SH-SY5Y (cell line): ENCODE results near the gene ANO10.

ENCODE experiments used
- GATA2 ChIP-seq: IDR thresholded peaks from 2 replicates; pipeline ENCODE4 v1.6.1; 2011; ENCODE audit warnings: mild to moderate bottlenecking, low read depth, low read length
- GATA3 ChIP-seq: IDR thresholded peaks from 2 replicates; pipeline ENCODE4 v1.6.1; 2011; ENCODE audit warnings: low read depth, mild to moderate bottlenecking, low read length, moderate library complexity

Gene ANO10, protein sequence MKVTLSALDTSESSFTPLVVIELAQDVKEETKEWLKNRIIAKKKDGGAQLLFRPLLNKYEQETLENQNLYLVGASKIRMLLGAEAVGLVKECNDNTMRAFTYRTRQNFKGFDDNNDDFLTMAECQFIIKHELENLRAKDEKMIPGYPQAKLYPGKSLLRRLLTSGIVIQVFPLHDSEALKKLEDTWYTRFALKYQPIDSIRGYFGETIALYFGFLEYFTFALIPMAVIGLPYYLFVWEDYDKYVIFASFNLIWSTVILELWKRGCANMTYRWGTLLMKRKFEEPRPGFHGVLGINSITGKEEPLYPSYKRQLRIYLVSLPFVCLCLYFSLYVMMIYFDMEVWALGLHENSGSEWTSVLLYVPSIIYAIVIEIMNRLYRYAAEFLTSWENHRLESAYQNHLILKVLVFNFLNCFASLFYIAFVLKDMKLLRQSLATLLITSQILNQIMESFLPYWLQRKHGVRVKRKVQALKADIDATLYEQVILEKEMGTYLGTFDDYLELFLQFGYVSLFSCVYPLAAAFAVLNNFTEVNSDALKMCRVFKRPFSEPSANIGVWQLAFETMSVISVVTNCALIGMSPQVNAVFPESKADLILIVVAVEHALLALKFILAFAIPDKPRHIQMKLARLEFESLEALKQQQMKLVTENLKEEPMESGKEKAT

DNA sequence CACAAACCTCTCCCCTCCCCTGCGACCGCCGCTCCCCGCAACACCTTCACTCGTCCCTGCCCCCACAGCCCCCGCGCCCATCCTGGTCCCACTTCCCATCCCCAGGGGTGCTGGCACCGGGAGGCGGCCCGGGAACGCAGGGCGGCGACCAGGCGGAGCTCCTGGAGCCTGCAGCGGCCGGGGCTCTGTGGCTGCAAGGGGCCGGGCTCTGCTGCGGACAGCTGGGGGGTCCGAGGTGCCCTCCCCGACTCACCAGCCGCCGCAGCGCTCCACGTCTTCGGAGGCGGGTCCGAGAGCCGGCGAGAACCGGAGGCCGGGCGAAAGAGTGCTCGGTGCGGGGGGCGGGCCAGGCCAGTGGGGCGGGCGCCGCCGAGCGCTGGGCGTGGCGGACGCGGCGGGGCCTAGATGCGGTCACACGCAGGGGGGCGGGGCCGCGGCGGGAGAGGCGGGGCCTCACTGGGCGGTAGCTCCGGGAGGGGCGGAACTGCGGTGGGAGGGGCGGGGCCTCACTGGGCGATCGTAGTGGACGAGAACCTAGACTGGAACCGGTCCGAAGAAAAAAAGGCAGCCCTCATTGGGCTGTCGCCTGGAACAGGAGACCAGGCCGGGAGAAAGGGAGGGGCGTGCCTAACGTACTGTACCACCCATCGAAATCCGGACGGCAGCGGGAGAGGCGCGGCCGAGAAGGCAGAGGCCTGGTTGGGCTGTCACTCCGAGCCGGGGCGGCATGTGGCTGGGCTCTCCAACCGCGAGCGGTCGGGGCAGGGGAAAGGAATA is at the start of gene ANO10:
Gene ANO10, minus strand, starts transcription at position 356 of the 777 bp plus-strand sequence. CDS start 16,159 bp downstream, outside the sequence.
- TF ChIP-seq GATA3 (no peak), GATA2 (no peak)

DNA sequence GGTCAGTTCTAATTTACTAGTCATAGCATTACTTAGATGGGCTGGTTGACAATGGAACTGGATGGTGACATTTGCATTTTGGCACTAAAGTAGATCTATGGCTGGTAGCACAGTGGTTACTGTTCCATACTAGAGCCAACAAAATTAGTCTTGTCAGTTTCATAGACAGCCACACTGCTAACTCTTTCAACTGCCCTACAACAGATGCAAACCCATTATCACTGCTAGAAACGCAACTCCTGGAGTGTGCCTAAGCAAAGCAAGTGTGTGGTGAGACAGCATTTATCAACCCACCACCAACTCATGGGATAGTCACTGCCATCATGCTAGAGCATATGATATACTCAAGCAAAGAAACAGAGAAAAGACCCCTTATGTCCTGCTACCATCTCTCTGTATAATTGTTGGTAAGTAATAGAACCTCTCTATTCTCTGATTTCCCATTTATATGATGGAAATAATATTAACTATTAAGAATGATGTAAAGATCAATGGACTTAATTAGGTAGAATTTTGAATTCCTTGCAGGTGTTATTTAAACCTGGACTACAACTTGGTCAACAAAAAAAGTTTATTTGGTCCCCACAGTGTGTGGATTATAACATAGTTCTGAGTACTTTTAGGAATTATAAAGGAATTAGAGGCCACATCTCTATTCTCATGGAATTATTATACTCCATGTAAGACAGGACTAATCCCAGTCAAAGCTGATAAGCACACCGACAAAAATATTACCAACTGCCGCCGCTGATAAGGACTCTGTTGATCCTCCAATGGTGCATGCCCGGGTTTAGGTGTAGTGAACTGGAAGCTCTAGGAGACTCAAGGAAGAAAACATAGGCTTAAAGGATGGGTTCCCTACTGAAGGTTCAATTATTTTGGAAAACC is 49.1 kb upstream of the ANO10 start:
- TF ChIP-seq GATA2 = no peak
- no peak for TF ChIP-seq GATA3

DNA sequence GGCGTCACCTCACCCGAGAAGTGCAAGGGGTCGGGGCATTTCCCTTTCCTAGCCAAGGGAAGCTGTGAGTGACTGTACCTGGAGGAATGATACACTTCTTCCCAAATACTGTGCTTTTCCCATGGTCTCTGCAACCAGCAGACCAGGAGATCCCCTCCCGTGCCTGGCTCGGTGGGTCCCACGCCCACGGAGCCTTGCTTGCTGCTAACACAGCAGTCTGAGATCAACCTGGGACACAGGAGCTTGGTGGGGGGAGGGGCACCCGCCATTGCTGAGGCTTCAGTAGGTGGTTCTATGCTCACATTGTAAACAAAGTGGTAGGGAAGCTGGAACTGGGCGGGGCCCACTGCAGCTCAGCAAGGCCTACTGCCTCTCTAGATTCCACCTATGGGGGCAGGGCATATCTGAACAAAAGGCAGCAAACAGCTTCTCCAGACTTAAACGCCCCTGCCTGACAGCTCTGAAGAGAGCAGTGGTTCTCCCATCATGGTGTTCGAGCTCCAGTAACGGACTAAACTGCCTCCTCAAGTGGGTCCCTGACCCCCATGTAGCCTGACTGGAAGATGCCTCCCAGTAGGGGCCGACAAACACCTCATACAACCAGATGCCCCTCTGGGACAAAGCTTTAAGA is 37.6 kb upstream of the ANO10 start:
- TF ChIP-seq GATA3 = no peak
- no peak for TF ChIP-seq GATA2

DNA sequence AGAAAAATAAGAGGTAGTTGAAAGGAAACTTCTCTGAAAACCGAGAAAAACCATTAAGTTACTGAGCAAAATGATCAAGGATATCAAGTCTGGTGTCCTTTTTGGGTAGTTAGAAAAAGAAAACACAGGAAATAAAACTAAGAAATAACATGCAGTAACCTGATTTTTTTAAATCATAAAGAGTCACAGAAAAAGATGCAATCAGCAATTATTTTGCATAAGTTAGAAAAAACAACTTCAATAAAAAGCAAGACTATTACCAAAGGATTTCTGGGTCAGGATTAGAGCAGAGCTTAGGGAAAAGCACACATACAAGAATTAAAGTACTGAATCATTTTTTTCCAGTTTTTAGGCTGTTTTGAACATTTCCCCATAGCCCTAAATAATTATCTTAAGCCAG is 28.5 kb upstream of the ANO10 start:
- no peak for TF ChIP-seq GATA3
- no peak for TF ChIP-seq GATA2

DNA sequence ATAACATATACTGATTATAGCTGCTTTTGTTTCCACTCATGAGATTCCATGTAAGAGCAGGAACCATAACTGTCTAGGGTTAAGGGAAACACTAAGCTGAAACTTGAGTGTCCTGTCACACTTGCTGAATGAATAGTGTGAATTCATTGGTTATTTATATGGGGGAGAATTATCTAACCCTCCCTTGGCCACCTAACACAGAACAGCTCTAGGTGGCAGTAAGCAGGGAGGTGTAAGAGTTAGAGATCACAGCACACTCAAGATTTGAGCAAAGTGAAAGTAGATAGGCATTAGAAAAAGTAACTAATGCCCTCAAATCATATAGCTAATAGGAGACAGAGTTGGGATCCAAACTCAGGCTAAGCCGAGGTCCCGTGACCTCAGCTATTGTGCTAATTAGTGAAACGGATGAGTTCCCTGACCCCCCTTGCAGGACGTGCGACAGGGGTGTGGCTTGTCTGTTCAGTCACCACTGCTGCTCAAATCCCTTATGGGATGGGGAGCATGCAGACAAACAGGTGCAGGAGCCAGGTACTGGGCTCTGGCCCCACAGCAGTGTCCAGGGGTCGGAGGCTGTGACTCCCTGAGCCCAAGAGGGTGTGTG is 27.7 kb upstream of the ANO10 start:
- TF ChIP-seq GATA3 (no peak), GATA2 (no peak)

DNA sequence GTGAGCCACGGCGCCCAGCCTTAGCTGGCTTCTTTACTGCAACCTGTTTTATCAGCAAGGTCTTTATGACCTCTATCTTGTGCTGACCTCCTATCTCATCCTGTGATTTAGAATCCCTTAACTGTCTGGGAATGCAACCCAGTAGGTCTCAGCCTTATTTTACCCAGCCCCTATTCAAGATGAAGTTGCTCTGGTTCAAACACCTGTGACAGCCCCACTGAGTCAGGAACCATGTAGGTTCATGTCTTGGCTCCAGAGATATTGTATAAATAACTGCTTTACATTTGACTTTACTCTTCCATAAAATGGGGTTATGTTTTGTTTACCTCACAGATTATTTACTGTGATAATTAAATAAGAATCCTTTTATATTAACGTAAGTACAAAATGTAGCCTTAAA is 27.1 kb upstream of the ANO10 start:
- TF ChIP-seq GATA3 (no peak), GATA2 (no peak)

DNA sequence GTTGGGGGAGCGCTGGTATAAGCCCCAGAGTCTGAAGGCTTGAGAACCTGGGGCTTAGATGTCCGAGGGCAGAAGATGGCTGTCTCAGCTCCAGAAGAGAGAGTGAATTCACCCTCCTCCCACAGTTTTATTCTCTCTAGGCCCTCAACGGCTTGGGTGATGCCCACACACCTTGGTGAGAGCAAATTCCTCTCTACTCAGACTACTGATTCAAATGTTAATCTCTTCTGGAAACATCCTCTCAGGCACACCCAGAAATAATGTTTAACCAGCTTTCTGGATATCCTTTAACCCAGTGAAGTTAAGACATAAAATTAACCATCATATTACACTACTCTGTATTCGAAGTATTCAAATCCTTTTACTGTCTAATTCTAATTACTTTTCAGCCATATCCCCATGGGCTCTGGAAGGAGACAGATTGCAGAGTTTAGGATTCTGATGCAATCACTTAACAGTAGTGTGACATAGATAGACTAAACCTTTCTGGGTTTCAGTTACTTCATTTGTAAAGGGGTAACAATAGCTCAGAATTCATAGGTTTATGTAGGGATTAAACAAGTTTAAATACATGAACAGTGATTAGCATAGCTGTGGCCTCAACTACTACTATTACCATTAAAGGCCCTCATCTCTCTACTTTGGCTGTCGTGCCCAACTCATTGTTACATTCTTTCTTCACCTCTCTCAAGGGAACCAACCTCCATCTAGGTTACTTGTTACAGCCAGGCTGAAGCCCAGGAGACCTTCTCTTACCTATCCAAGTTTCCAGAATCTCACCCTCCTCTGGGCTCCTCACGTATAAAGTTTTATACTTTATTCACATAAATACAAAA is 25.7 kb upstream of the ANO10 start:
- no peak for TF ChIP-seq GATA3
- no peak for TF ChIP-seq GATA2

DNA sequence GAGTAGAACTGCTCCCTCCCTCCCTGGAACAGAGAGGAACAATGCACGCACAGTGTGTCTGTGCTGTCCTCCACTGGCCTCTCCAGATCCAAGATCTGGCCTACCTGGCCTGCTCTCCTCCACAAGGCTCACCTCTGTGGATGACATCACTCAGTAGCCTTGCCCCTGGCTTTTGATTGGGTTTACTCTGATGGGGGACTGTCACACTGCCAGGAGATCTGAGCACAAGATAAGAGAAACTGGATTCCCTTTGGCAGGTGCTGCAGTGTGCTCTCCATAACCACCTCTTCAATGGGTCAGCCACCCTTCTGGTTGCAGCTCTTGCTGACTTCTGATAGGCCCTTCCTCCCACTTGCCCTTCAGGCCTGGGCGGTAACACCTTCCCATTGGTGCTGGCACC is 22.6 kb upstream of the ANO10 start:
- TF ChIP-seq GATA2 (peak; percentile 71; the same call in 1 of the 2 replicates), GATA3 (no peak)

DNA sequence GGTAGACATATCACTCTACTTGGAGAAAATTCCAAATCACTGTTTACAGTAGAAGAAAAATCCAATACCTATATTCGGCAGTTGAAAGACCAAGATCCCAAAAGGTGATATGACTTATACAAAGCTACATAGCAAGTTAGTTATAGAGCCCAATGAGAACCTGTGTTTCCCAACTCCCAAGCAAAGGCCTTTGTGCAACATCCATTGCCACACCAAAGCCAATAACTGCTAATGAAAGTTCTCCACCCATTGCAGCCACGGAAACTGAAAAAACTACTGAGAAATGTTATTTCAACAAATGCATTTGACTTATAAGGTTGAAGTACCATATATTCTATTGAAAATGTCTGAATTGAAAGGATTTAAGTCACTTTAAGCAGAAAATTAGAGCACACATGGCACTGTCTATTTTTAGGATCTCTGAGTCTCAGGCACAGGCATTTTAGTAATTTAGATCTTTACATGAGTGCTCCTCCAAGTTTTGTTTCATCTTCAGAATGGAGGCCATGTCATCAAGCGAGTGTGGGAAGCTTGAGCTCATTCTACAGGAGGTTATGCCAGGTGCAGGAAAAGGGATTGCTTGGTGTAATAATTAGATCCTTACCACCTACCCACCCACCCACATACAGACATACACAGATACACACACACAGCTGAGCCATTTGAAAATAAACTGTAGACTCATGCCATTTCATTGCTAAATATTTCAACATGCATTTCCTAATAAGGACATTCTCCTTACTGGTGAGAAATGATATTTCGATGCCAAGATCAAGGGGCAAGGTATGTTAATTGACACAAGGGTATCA is 19.7 kb upstream of the ANO10 start:
- TF ChIP-seq GATA3 (no peak), GATA2 (no peak)

DNA sequence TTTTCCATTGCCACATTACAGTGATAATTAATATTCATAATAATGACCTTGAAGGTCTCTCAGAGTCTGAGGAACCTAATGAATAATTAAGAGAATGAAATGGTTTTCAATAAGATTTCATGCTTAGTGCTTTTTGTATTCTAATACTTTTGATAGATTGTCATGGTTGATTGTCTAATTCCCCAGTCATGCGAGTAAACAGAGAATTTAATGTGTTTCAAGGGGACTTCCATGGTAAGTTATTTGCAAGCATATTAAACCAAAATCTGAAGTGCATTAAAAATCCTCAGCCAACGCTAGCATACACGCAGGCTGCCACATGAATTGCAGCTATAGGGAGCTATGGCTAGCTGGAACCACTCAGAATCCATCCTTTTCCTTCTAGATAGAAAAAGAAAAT is 18.9 kb upstream of the ANO10 start:
- TF ChIP-seq GATA3 (no peak), GATA2 (no peak)

DNA sequence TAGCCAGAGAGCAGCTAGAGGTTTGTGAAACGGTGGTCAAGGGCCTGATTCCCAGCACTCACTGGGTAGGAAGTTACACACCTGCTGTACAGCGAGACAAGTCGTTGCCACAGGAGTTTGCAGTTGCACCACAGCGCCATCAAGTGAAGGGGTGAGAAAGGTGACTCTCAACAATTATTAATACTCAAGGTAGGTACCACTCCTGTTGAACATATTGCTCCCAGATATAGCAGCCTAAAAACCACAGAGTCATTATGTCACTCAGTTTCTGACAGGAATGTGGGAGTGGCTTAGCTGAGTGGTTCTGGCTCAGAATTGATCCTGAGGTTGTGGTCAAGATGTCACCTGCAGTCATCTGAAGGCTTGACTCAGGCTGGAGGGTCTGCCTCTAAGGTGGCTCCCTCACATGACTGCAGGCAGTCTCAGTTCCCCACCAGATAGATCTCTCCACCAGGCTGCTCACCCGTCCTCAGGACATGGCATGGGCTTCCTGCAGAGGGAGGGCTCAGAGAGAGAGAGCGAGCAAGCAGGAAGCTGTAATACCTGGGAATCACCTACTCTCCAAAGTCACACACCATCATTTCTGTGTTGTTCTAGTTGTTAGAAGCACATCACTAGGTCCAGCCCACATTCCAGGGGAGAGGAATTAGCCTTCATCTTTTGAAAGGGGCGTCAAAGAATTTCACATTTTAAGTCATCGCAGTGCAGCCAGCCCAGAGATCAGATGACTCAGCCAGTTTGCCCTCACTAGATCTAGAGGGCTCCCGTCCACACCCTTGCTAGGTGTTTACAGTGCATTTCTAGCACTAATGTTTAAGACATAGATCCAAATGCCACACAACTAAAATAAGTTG is 17.0 kb upstream of the ANO10 start:
- TF ChIP-seq GATA3 (no peak), GATA2 (no peak)
